ENCODE data around the gene ZNF358.

- TF ChIP-seq EP300 (IDR thresholded peaks at IDR 0.05) = no peak
- TF ChIP-seq POLR2A (IDR thresholded peaks at IDR 0.05) = no peak
Measured at GRCh38 chr19:7476777-7477494, 39.0 kb upstream of the ZNF358 start.

Data from sigmoid colon (tissue), 4 donors.